Natural killer cell (primary cell): Measurements from ENCODE around the gene OR14A2. TPM values are rescaled to one million over a fixed set of nuclear protein-coding genes. Genes with fewer than 3 reads are reported as not detected.

Experiments
- ATAC-seq, 3 donors: fragments of 150-1000 bp in 2 of 3; fragments of 200-7000 bp in 1 of 3; cut with Tn5 transposase; 1 replicate in 1 of 3; 2 replicates in 2 of 3; pipeline ENCODE4 v1.10.0; 2021; ENCODE audit warnings: mild to moderate bottlenecking in 2 of 3, moderate library complexity in 2 of 3
- DNase-seq, 2 donors: peaks; one replicate each; pipeline versions ENCODE4 v3.0.0 to v3.0.0-alpha.2; 2013 to 2021; ENCODE audit warnings: mixed read lengths in 1 of 2
- H3K27ac ChIP-seq: one replicate; pipeline ENCODE4 v1.5.1; 2013; ENCODE audit warnings: mild to moderate bottlenecking, low read length
- H3K27me3 ChIP-seq: one replicate; pipeline ENCODE4 v1.6.1; 2013; ENCODE audit warnings: low read length; ENCODE audit not compliant: control insufficient read depth, insufficient read depth
- H3K36me3 ChIP-seq: one replicate; pipeline ENCODE4 v1.6.1; 2013; ENCODE audit warnings: low read length; ENCODE audit not compliant: control insufficient read depth, insufficient read depth
- H3K4me1 ChIP-seq: one replicate; pipeline ENCODE4 v1.6.1; 2013; ENCODE audit warnings: low read length; ENCODE audit not compliant: control insufficient read depth, insufficient read depth
- H3K4me3 ChIP-seq: one replicate; pipeline ENCODE4 v1.5.1; 2013; ENCODE audit warnings: low read length
- H3K9me3 ChIP-seq: one replicate; pipeline ENCODE4 v1.6.1; 2013; ENCODE audit warnings: low read length; ENCODE audit not compliant: control insufficient read depth, insufficient read depth
- H3K27ac Mint-ChIP-seq, 2 donors: one replicate each; pipeline ENCODE4 v1.8.0; 2022; ENCODE audit warnings: mild to moderate bottlenecking in 2 of 2, mixed read lengths in 2 of 2, moderate library complexity in 1 of 2
- H3K27me3 Mint-ChIP-seq, 2 donors: one replicate each; pipeline ENCODE4 v1.8.0; 2022; ENCODE audit warnings: low read depth in 2 of 2, mixed read lengths in 2 of 2
- H3K36me3 Mint-ChIP-seq: one replicate; pipeline ENCODE4 v1.8.0; 2022; ENCODE audit warnings: mixed read lengths
- H3K4me1 Mint-ChIP-seq, 2 donors: one replicate each; pipeline ENCODE4 v1.8.0; 2022; ENCODE audit warnings: mixed read lengths in 2 of 2
- H3K4me3 Mint-ChIP-seq: one replicate; pipeline ENCODE4 v1.8.0; 2022; ENCODE audit warnings: mild to moderate bottlenecking, moderate library complexity, mixed read lengths
- H3K9me3 Mint-ChIP-seq, 2 donors: one replicate each; pipeline ENCODE4 v1.8.0; 2022; ENCODE audit warnings: mixed read lengths in 2 of 2
- CTCF ChIP-seq: fragments of 200-600 bp; IDR thresholded peaks from one replicate; pipeline ENCODE4 v1.8.0; 2022; ENCODE audit warnings: antibody characterized with exemption
- WGBS: methylation state at CpG from one replicate; pipeline ENCODE4 v1.1.7; 2013; ENCODE audit warnings: missing lambda C conversion rate; ENCODE audit not compliant: insufficient coverage; 5-methylcytosine and 5-hydroxymethylcytosine counted together
- intact Hi-C: fragments of 100-400 bp; cut with micrococcal nuclease; formaldehyde crosslinking; loops from one replicate; pipeline ENCODE4 v1.14.2; 2022
- total RNA-seq, 4 donors: library from RNA; stranded (reverse); fragments of 120-200 nt in 1 of 4; gene quantifications; one replicate each; pipeline versions ENCODE4 v1.2.3 to v1.2.4, GENCODE V29; 2013 to 2022

OR14A2 gene
- total RNA-seq, 3 donors from 2014 or later (not counting 1 experiment from before 2014, with no cell fraction given): not detected

- Histone ChIP-seq H3K27ac (no peak overlapping the region), H3K9me3 (no peaks in the 10 kb centered on the region), H3K4me3 (no peak overlapping the region), H3K36me3 (no peaks in the 10 kb centered on the region), H3K27me3 (no peaks in the 10 kb centered on the region), H3K4me1 (no peaks in the 10 kb centered on the region)
- intact Hi-C loops: no loop called here
- H3K36me3 Mint-ChIP-seq: no peaks in the 10 kb centered on the region
- no peak overlapping the region for H3K27ac Mint-ChIP-seq
- WGBS: 85% methylated on average over 4 of the region's 5 CpGs
- no peak for DNase-seq
- peaks cover 0 to 10% of the 10 kb centered on the region in 2 donors for H3K9me3 Mint-ChIP-seq
- no peak overlapping the region for H3K4me3 Mint-ChIP-seq
- H3K4me1 Mint-ChIP-seq: no peaks in the 10 kb centered on the region
- TF ChIP-seq CTCF: no peak
- ATAC-seq: no peak
- H3K27me3 Mint-ChIP-seq: no peaks in the 10 kb centered on the region
Measured at GRCh38 chr1:247741756-247742155, 6.2 kb downstream of the OR14A2 start.

- H3K4me3 ChIP-seq: no peak overlapping the region
- H3K27me3 Mint-ChIP-seq: no peaks in the 10 kb centered on the region
- no CpG with 5 or more reads among the region's 2 CpGs for WGBS
- no peaks in the 10 kb centered on the region for H3K4me1 ChIP-seq
- H3K4me1 Mint-ChIP-seq: no peaks in the 10 kb centered on the region
- no peak overlapping the region for H3K4me3 Mint-ChIP-seq
- no peaks in the 10 kb centered on the region for H3K36me3 Mint-ChIP-seq
- no peak for DNase-seq
- intact Hi-C loops: no loop called here
- H3K36me3 ChIP-seq: no peaks in the 10 kb centered on the region
- no peak for ATAC-seq
- H3K27ac ChIP-seq: no peak overlapping the region
- no peak for TF ChIP-seq CTCF
- H3K9me3 Mint-ChIP-seq: peaks cover 0 to 10% of the 10 kb centered on the region in 2 donors
- no peaks in the 10 kb centered on the region for H3K9me3 ChIP-seq
- no peak overlapping the region for H3K27ac Mint-ChIP-seq
- no peaks in the 10 kb centered on the region for H3K27me3 ChIP-seq
Measured at GRCh38 chr1:247740721-247741120, 7.2 kb downstream of the OR14A2 start.

GRCh38 chr1:247738315-247738714 lies 9.6 kb downstream of the OR14A2 start, which contains the start of gene OR14K1:
Gene OR14K1 (plus strand): TSS chr1:247738615. CDS start chr1:247738615, 0 bp downstream.
- DNase-seq (no peak), ATAC-seq (no peak)
- no peak for TF ChIP-seq CTCF
- no peak within 1 kb of the TSS for H3K4me3 Mint-ChIP-seq
- H3K27me3 Mint-ChIP-seq: no peaks in the 10 kb centered on the region
- intact Hi-C loops: no loop called here
- H3K27ac Mint-ChIP-seq: no peak within 1 kb of the TSS
- no peak within 1 kb of the TSS for H3K4me3 ChIP-seq
- H3K27me3 ChIP-seq: no peaks in the 10 kb centered on the region
- H3K36me3 ChIP-seq: no peaks in the 10 kb centered on the region
- H3K36me3 Mint-ChIP-seq: no peaks in the 10 kb centered on the region
- no peaks in the 10 kb centered on the region for H3K4me1 ChIP-seq
- peaks cover 4 to 7% of the 10 kb centered on the region in 2 donors for H3K9me3 Mint-ChIP-seq
- H3K4me1 Mint-ChIP-seq: no peaks in the 10 kb centered on the region
- WGBS: no CpG with 5 or more reads among the region's 1 CpG
- H3K9me3 ChIP-seq: no peaks in the 10 kb centered on the region
- H3K27ac ChIP-seq: no peak within 1 kb of the TSS

GRCh38 chr1:247721222-247721621 lies 26.7 kb downstream of the OR14A2 start:
- H3K27ac Mint-ChIP-seq: no peak overlapping the region
- Histone ChIP-seq H3K4me3 (no peak overlapping the region), H3K9me3 (peaks cover 5% of the 10 kb centered on the region), H3K4me1 (no peaks in the 10 kb centered on the region), H3K27ac (no peak overlapping the region), H3K27me3 (no peaks in the 10 kb centered on the region), H3K36me3 (no peaks in the 10 kb centered on the region)
- intact Hi-C loops: no loop called here
- no peak for ATAC-seq
- H3K36me3 Mint-ChIP-seq: peaks cover 6% of the 10 kb centered on the region
- no peaks in the 10 kb centered on the region for H3K4me1 Mint-ChIP-seq
- H3K4me3 Mint-ChIP-seq: no peak overlapping the region
- peaks cover 2 to 19% of the 10 kb centered on the region in 2 donors for H3K9me3 Mint-ChIP-seq
- H3K27me3 Mint-ChIP-seq: no peaks in the 10 kb centered on the region
- TF ChIP-seq CTCF: no peak
- DNase-seq: no peak
- WGBS: 100% methylated on average over 1 of the region's 4 CpGs
